Measurements from ENCODE around the gene SGCD.

GRCh38 chr5:156295431-156295830 lies 31.5 kb upstream of the SGCD start:
- TF ChIP-seq EZH2phosphoT487 (IDR thresholded peaks at IDR 0.05; ENCODE audit: low read depth) (no peak), CTCF (IDR thresholded peaks at IDR 0.05; ENCODE audit: low read depth, low read length) (no peak)
